TTC549 (cell line): ENCODE measurements around the gene TACO1.

Experiments used
- FAIRE-seq: peaks from 2 replicates; lab custom pipeline; 2012; peaks lifted over from hg19 to GRCh38; lab: Jason Lieb, UNC

The TACO1 gene

DNA sequence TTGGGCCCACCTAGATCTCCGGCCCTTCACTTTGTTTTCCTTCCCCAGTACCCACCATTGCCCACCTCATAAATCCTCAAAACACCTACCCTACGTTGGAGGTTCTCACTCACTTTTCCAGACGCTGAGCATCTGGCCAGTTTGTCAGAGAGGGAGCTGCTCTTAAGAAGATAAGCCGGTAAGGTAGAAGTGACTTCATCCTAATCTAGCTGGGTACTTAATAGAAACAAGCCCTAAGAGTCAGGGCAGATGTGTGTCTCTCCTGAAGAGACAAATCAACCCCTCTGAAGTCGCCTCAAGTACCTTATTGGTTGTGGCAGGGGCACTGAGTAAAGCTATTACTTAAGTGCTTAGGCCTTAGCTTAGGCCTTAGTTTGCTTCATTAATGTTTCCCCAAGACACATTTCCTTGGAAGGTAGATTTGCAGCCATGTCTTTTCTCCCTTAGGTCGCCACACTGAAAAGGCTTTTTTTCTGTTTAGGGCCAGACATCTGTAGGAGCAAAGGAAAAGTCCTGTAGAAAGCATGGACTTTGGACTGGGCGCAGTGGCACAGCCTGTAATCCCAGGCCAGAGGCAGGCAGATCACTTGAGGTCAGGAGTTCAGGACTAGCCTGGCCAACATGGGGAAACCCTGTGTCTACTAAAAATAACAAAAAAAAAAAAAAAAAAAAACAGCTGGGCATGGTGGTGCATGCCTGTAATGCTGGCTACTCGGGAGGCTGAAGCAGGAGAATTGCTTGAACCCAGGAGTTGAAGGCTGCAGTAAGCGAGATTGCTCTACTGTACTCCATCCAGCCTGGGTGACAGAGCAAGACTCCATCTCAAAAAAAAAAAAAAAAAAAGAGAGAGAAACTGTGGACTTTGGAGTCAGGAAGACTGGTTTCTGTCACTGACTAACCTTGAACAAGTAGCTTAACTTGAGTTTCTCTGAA is 1.0 kb downstream of the TACO1 start:
- FAIRE-seq: no peak

DNA sequence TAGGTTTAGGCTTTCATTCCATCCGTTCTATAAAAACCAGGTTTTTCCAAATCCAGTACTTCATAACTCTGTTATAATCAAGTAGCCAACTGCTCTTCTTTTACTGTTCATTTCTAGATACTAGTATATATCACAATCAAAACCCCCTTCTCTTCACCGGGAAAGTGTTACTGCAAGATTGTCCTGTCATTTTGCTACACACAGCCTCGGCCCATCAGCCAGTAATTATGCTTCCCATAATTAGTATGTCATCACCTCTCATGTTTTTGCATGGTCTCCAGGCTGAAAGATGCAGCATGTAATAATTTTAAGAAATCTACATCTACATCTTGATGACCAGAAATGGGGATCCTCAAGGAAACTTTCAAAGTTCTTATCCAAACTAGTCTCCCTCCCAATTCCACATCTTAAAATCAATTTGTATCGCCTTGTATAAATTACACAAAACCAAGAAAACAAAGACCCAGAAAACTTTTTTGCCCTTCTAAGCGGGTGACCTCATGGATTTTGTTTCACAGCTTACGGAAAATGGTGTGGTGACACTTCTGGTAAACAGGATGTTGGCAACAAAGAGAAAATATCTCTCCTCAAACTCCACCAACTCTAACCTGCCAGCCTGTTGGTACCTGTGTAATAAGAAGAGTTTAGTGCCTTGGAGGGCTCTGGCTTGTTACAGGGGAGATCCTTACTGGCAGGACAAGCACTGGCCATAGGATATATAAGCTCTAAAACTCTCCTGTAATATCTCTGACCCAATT is 9.3 kb downstream of the TACO1 start:
- FAIRE-seq: no peak

DNA sequence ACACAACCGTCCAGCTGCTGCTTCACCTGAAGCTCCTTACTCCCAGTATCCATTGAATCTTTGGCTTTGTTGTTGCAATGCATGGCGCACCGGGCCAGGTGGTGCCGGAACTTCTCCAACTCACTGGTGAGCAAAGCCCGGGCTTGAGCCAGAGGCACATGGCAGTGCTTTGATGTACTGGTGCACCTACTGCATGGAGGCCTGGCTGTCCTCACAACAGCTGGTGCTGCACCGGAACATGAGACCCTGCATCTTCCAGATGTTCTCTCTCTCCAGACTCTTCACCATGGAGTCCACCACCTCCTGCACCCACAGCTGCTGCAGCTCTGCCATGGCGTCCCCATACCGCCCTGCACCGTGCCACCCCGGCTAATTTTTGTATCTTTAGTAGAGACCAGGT is 10.2 kb downstream of the TACO1 start:
- FAIRE-seq: no peak

DNA sequence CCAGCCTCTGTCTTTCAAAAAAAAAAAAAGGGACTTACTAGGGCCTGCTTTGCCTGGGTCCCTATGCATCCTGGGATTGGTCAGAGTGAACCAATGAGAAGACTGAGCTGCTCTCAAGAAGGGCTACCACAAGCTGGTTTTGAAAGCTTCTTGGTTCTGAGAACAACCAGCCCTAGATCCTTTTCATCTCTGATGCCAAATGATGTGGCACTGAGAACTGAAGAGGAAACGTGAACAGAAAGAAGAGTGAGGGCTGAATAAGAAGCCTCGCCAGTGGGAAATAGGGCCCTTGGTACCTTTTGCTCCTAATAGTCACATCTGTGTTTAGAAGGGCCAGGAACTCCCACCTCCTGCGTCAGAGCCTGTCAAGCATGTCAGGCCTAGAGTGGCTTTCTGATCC is 10.7 kb downstream of the TACO1 start:
- no peak for FAIRE-seq

- no peak for FAIRE-seq
Observed at GRCh38 chr17:63613663-63614062, 13.0 kb downstream of the TACO1 start.

DNA sequence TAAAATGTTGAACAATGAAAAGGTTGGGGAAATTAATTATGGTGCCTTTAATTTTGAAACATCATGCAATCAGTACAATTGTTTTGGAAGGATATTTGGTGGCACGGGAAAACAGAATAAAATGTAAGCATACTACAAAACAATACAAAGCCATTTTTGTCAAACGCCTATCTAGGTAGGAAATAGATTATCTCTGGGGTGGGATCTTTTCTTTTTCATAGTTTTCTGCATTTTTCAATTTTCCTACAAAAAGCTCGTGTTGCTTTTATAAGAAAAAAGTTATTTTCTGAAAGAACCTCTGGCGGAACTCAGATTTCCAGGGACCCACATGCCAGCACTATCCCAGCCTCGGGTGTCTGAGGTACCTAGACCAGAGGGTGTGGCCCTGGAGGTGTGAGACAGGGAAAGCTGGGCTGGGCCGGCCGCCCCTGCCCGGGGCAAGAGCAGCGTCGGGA is 20.6 kb downstream of the TACO1 start:
- FAIRE-seq: no peak

GRCh38 chr17:63621684-63622573 is 21.2 kb downstream of the TACO1 start, which contains the start of gene MAP3K3:
MAP3K3 (plus strand) TSS chr17:63622417; CDS start chr17:63622760, 343 bp downstream.
- peak; percentile 94 for FAIRE-seq

DNA sequence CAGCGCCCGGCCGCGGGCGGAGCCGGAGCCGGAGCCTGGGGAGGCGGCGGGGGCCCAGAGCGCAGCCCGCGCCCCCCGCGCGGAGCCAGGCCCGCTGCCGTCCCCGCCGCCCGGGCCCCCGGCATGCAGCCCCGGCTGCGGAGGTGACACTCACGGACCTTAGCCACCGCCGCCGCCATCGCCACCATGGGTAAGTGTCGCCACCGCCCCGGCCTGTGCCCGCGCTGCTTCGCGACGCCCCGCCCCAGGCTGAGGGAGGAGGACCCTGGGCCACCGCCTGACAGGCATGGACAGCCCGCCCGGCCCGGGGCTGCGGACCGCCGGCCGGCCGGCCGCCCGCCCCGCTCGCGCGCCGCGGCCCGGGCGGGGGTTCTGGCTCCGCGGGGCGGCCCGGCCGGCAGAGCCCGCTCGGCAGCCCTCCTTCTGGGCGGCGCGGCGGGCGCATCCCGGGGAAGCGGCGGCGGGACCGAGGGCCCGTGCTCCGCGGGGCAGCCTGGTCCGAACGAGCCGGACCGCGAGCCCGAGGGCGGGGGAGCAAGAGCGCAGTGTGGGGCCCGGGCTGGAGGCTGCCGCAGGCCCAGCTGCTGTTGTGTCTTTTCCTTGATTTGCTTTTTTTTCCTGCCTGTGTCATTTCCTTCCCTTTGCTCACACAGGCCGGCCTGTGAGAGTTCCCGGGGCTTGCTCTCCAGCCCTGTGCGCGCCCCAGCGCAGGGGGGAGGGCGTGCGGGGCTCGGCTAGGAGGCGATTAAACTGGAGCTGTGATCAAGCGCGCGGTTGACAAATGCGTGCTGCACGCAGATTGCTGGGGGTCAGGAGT is 22.1 kb downstream of the TACO1 start:
- no peak for FAIRE-seq

DNA sequence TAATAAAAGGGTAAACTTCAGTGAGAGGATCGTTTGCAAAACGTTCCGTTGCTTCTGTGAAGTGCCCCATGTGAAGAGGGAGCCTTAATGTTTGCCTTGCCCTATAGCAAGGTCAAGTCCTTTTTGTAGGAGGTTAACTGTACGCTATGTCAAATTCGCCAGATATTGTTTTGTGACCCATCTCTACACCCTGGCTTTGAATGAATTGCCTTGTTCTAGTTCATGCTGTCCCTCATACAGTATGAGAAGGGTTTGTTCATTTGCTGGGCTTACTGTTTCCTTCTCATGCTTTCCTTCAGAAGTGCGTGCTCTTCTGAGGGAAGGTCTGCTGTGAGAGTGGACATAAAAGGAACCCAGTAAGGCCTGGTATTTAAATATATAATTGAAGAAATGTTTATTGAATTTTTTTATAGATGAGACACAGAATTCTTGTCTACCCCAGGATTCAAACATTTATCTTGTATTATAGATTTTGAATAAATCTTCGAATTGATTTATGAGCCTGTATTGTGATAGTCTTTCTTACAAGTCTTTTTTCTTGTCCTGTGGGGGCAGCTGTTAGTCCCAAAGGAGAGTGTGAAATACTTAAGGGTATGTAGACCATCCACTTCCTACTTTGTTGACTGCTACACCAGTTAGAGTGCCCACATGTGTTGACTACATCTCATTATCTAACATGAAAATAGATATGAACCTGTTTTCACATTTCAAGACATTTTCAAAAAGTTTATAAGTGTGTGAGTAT is 23.3 kb downstream of the TACO1 start:
- FAIRE-seq: no peak

DNA sequence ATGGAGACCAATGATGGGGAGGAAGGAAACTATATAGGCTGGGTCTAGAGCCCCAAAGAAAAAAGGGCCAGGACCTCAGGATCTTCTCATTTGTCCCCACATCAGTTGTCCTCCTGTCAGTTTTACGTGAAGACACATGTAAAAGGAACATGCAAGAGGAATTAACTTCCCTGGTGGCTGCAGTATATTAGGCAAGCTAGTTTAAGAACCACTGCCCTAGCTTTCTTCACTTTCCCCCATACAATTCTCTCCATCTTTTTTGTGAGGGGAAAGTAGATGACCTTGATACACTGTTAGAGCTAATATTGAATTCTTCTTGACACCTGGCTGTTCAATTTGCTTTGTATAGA is 23.8 kb downstream of the TACO1 start:
- no peak for FAIRE-seq

- FAIRE-seq: no peak
Observed at GRCh38 chr17:63626551-63627180, 26.0 kb downstream of the TACO1 start.

- FAIRE-seq: no peak
Observed at GRCh38 chr17:63629627-63630026, 28.9 kb downstream of the TACO1 start.

- no peak for FAIRE-seq
Observed at GRCh38 chr17:63631062-63631461, 30.4 kb downstream of the TACO1 start.

- no peak for FAIRE-seq
Observed at GRCh38 chr17:63631626-63632025, 30.9 kb downstream of the TACO1 start.

DNA sequence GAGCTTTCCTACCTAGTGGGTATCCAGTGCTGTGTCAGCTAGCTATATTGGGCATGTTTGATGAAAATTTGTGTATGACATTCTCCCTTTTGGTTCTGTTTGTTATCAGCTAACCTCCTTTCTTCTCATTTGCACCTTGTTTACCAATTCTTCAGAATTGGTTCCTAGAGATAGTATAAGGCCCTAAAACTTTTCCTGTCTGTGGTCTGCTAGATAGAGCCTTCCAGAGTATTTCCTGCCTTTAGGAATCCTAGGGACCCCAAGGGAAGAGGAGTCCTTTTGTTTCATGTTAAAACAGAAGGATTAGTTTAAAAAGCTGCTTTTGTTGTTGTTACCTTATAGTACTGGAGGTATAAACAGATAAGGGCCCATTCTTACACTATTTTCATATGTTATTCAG is 33.0 kb downstream of the TACO1 start:
- no peak for FAIRE-seq

- no peak for FAIRE-seq
Observed at GRCh38 chr17:63634163-63634562, 33.5 kb downstream of the TACO1 start.

DNA sequence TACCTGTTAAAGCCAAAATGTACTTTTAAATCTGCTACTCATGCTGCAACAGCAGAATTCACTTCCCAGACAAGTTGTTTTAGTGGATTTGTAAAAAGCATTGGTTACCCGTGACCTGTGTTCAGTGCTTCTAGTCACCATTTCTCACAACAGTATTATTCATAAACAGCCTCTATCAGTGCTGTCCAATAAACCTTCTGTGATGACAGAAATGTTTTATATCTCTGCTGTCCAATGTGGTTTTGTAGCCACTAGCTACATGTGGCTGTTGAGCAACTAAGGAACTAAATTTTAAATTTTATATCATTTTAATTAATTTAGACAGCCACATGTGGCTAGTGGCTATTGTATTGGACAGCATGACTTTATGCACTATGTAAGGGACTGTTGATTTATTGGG is 34.1 kb downstream of the TACO1 start:
- no peak for FAIRE-seq

DNA sequence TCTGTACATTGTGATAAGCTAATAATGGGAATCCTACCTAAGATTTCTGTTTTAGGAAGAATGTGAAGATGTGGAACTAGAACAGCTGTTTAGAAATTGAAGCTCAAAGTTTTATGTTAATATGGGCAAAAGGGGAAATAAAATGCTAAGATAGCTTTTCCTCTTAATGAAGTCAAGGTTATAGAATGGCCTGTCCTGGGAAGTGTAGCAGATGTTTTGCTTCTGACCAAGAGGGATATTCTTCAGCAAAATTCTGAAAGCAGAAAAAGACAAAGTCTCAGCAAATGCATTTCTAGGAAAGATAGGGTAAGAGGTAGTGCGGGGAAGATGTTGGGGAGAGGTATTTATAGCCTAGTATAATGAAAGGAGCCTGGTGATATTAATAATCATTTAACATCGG is 34.6 kb downstream of the TACO1 start:
- no peak for FAIRE-seq

GRCh38 chr17:63635787-63636186 is 35.1 kb downstream of the TACO1 start:
- no peak for FAIRE-seq

GRCh38 chr17:63639125-63639524 is 38.4 kb downstream of the TACO1 start:
- FAIRE-seq: no peak
